ENCODE measurements around the gene TMEM272. TPM values are rescaled to one million over a fixed set of nuclear protein-coding genes. Genes with fewer than 3 reads are reported as not detected.
A peak's percentile ranks its signal among the peaks of the same experiment; 100 is the strongest.

Gene TMEM272, protein sequence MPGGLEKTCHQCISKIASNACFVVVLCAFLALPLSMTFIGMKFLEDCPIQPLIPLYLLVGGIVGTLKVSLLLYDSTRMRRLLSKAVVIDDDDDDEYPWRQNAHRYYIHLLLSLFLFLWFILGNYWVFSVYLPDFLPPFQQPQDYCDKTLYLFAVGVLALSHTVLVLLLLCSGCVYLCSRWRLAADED
- total RNA-seq (ENCODE audit: low replicate concordance): 0.15 TPM in 1 of 2 replicates, not detected in the other

DNA sequence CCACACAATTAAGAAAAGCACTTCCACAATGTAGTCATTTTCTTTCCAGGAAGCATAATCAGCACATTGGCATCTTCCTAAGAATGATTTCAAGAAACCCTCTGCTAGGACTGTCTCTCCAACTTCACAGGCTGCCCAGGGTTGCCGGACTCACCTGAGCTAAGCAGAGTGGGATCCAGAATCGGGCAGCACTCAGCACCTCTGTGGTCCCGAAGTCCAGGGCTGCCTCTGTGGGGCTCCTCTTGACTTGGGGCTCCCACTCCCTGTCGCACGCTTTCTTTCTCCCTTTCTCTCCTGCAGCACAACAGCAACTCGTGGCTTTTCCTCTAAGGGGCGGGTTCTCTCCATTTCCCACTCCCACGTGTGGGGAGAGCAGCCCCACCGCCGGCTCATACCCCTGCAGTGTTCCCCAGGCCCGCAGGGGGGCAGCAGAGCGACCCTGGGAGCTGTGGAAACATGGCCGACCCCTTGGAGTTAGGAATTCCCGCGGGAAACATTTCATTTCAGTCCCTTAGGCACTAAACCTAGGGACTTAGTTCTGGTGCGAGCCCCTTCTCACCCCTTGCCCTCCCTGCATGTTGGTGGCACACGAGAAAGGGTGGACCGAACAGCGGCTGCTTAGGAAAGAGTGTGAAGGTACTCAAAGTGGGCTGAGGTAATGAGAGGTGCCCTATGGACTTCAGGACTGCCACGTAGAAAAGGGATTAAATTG is at the start of gene TMEM272:
Gene TMEM272, minus strand, starts transcription at position 316 of the 712 bp plus-strand sequence. CDS start 6,647 bp downstream, outside the sequence.
- no peaks in the 10 kb centered on the region for H3K27me3 ChIP-seq
- H2AFZ ChIP-seq (replicated peaks): peak within 1 kb of the TSS; percentile 99
- H3K79me2 ChIP-seq (ENCODE audit: low read depth): no peaks in the 10 kb centered on the region
- Mint-ChIP-seq H3K9me3 (peaks cover 8% of the 10 kb centered on the region), H3K4me1 (peaks cover 6% of the 10 kb centered on the region), H3K27me3 (ENCODE audit: insufficient read depth, low read depth) (no peaks in the 10 kb centered on the region), H3K36me3 (no peaks in the 10 kb centered on the region), H3K27ac (peak within 1 kb of the TSS; percentile 51), H3K4me3 (no peak within 1 kb of the TSS)
- no peak within 1 kb of the TSS for H3K27ac ChIP-seq
- peak; percentile 70 for DNase-seq (ENCODE audit: low spot score)
- H4K20me1 ChIP-seq (ENCODE audit: low read depth): no peaks in the 10 kb centered on the region
- no peak within 1 kb of the TSS for H3K4me2 ChIP-seq
- no peaks in the 10 kb centered on the region for H3F3A ChIP-seq (ENCODE audit: low read depth)
- no peak within 1 kb of the TSS for H3K9ac ChIP-seq
- H3K4me3 ChIP-seq: no peak within 1 kb of the TSS
- H3K9me3 ChIP-seq (ENCODE audit: low read depth): no peaks in the 10 kb centered on the region
- peaks cover 6% of the 10 kb centered on the region for H3K4me1 ChIP-seq
- no peaks in the 10 kb centered on the region for H3K36me3 ChIP-seq
- TF ChIP-seq EZH2 (IDR thresholded peaks at IDR 0.05): no peak
- TF ChIP-seq, protein P1, sequence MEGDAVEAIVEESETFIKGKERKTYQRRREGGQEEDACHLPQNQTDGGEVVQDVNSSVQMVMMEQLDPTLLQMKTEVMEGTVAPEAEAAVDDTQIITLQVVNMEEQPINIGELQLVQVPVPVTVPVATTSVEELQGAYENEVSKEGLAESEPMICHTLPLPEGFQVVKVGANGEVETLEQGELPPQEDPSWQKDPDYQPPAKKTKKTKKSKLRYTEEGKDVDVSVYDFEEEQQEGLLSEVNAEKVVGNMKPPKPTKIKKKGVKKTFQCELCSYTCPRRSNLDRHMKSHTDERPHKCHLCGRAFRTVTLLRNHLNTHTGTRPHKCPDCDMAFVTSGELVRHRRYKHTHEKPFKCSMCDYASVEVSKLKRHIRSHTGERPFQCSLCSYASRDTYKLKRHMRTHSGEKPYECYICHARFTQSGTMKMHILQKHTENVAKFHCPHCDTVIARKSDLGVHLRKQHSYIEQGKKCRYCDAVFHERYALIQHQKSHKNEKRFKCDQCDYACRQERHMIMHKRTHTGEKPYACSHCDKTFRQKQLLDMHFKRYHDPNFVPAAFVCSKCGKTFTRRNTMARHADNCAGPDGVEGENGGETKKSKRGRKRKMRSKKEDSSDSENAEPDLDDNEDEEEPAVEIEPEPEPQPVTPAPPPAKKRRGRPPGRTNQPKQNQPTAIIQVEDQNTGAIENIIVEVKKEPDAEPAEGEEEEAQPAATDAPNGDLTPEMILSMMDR (IDR thresholded peaks at IDR 0.05): peak; percentile 92

DNA sequence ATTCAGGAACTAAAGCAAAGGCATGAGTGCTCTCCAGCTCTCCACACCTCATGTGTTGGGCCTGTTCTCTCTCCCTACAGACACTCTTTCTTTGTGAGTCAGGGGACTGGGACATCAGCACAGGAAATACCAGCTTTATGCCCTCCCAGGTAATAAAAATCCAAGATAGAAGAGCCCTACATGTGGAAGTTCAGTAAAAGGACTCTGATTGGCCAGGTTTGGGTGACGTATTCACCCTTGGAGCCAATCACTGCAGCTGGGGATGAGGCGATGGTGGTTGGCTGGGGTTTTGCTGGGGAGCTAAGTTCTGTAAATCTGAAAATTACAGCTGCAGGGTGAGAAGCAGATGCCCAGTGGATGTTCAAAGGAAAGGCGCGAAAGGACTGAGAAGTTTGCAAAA is 49.3 kb upstream of the TMEM272 start:
- Mint-ChIP-seq H3K4me3 (no peak overlapping the region), H3K4me1 (peaks cover 16% of the 10 kb centered on the region), H3K9me3 (peaks cover 3% of the 10 kb centered on the region), H3K27ac (no peak overlapping the region), H3K27me3 (ENCODE audit: insufficient read depth, low read depth) (peaks cover 2% of the 10 kb centered on the region), H3K36me3 (no peaks in the 10 kb centered on the region)
- Histone ChIP-seq H2AFZ (replicated peaks) (peak overlapping the region; percentile 11), H3K4me3 (no peak overlapping the region), H3K27me3 (no peaks in the 10 kb centered on the region), H3K9me3 (ENCODE audit: low read depth) (no peaks in the 10 kb centered on the region), H3K4me2 (no peak overlapping the region), H3K79me2 (ENCODE audit: low read depth) (no peaks in the 10 kb centered on the region), H3K36me3 (no peaks in the 10 kb centered on the region), H3K9ac (no peak overlapping the region), H3F3A (ENCODE audit: low read depth) (no peaks in the 10 kb centered on the region), H4K20me1 (ENCODE audit: low read depth) (no peaks in the 10 kb centered on the region), H3K4me1 (peaks cover 12% of the 10 kb centered on the region), H3K27ac (no peak overlapping the region)
- no peak for DNase-seq (ENCODE audit: low spot score)
- no peak for TF ChIP-seq EZH2 (IDR thresholded peaks at IDR 0.05)
- TF ChIP-seq EZH2phosphoT487 (IDR thresholded peaks at IDR 0.05): no peak
- TF ChIP-seq, protein P1 (IDR thresholded peaks at IDR 0.05): no peak

DNA sequence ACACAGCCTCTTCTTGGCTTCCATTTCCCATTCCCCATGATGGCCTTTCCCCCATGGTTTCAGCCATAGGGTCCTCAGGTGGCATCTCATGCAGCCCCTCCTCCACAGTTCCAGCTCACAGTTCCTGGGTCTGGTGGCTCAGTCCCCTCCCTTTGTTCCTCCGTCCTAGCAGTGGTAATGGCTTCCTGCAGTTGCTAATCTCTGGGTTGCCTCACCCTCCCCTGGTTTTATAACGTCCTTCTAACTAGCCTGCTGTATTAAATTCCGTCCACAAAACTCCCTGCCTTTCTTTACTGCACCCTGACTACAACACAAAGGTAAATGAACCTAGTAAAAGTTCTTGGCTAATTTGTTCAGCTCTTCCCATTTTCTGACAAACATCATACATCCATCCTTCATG is 47.7 kb upstream of the TMEM272 start:
- H3K9ac ChIP-seq: no peak overlapping the region
- H3K36me3 ChIP-seq: no peaks in the 10 kb centered on the region
- Mint-ChIP-seq H3K9me3 (peaks cover 3% of the 10 kb centered on the region), H3K4me1 (peaks cover 16% of the 10 kb centered on the region), H3K27ac (no peak overlapping the region), H3K4me3 (no peak overlapping the region), H3K27me3 (ENCODE audit: insufficient read depth, low read depth) (peaks cover 4% of the 10 kb centered on the region), H3K36me3 (no peaks in the 10 kb centered on the region)
- H3K27ac ChIP-seq: no peak overlapping the region
- H3K27me3 ChIP-seq: no peaks in the 10 kb centered on the region
- no peak overlapping the region for H3K4me2 ChIP-seq
- H3F3A ChIP-seq (ENCODE audit: low read depth): no peaks in the 10 kb centered on the region
- no peak for TF ChIP-seq EZH2phosphoT487 (IDR thresholded peaks at IDR 0.05)
- TF ChIP-seq, protein P1 (IDR thresholded peaks at IDR 0.05): no peak
- TF ChIP-seq EZH2 (IDR thresholded peaks at IDR 0.05): no peak
- no peak for DNase-seq (ENCODE audit: low spot score)
- H3K4me1 ChIP-seq: peaks cover 12% of the 10 kb centered on the region
- no peak overlapping the region for H3K4me3 ChIP-seq
- no peaks in the 10 kb centered on the region for H3K79me2 ChIP-seq (ENCODE audit: low read depth)
- no peaks in the 10 kb centered on the region for H3K9me3 ChIP-seq (ENCODE audit: low read depth)
- no peaks in the 10 kb centered on the region for H4K20me1 ChIP-seq (ENCODE audit: low read depth)
- H2AFZ ChIP-seq (replicated peaks): no peak overlapping the region
